GM18517 (cell line): ENCODE results near the gene DKC1.
"Not testable (repeated sequence)": the region's sequence is repeated elsewhere in the genome, so short reads cannot be mapped to it uniquely, and the experiment has no call there.

ENCODE experiments used
- ATAC-seq: cut with Tn5 transposase; IDR thresholded peaks from one replicate; pipeline ENCODE4 v1.9.1; 2021; ENCODE audit warnings: mild to moderate bottlenecking, moderate library complexity; ENCODE audit not compliant: unreplicated experiment

The DKC1 gene

GRCh38 chrX:154817048-154817618 is 54.5 kb downstream of the DKC1 start:
- ATAC-seq: not testable (repeated sequence)

GRCh38 chrX:154818916-154819770 is 56.5 kb downstream of the DKC1 start:
- no peak for ATAC-seq

- no peak for ATAC-seq
These were observed 57.2 kb downstream of the DKC1 start for GRCh38 chrX:154819771-154820341.

- no peak for ATAC-seq
These were observed 58.9 kb downstream of the DKC1 start for GRCh38 chrX:154821523-154821922.

- no peak for ATAC-seq
These were observed 59.4 kb downstream of the DKC1 start for GRCh38 chrX:154822029-154822428.

- no peak for ATAC-seq
These were observed 62.0 kb downstream of the DKC1 start for GRCh38 chrX:154824638-154825037.

- ATAC-seq: not testable (repeated sequence)
These were observed 62.9 kb downstream of the DKC1 start for GRCh38 chrX:154825586-154825985.
